ENCODE measurements around the gene SCNN1A.

The SCNN1A gene

DNA sequence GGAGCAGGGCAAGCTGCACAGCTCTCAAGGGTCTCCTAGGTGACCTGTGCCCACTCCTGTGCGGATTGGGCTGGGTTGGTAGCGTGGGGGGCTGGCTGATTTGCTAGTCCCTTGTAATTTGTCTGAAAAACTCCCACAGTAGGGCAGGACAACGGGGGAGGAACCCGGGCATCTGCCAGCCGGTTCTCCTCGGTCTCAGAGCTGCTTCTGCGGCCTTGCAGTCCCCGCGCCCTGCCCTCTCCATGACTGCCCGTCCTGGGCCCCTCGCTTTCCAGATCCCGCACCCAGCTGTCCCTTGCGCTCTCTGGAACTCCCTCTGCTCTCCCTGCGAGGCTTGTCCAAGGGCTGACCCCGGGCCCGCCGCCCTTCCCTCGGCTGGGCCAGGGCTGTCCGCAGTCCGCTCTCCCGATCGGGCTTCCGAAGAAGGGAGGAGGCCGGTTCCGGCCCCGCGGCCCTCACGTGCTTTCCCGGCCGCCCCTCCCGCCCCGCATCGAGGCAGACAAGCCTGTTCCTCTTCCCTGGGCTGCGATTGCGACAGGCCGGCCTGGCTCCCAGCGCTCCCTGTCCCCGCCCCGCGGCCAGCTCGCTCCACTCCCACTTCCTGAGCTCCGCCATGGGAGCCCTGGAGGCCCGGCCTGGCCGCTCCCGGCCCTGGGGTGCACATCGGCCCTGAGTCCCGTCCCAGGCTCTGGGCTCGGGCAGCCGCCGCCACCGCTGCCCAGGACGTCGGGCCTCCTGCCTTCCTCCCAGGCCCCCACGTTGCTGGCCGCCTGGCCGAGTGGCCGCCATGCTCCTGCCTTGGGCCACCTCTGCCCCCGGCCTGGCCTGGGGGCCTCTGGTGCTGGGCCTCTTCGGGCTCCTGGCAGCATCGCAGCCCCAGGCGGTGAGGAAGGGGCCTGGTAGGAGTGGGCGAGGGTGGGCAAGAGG, 8.5 kb upstream of the SCNN1A start, which contains the start of gene LTBR:
TSS of gene LTBR (plus strand) at position 591 of the 927 bp plus-strand sequence. CDS start at position 788, 197 bp downstream.
- no peak for DNase-seq

DNA sequence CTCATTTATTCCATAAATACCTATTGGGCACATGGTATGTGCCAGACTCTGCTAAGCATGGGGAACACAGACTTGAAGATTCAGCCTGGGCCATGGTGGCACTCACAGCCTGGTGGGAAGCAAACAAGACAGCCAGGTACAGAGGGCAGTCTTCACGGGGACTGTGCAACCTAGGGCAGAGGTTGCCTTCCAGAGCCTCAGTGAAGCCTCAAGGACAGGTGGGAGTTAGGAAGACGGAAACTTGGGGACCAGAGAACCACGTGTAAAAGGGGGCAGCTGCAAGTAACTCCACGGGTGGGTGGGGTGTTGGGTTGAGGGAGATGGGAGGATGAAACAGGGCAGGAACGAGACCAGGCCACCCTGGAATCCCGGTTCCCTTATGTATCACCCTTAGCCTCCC, 7.6 kb upstream of the SCNN1A start:
- DNase-seq = no peak

DNA sequence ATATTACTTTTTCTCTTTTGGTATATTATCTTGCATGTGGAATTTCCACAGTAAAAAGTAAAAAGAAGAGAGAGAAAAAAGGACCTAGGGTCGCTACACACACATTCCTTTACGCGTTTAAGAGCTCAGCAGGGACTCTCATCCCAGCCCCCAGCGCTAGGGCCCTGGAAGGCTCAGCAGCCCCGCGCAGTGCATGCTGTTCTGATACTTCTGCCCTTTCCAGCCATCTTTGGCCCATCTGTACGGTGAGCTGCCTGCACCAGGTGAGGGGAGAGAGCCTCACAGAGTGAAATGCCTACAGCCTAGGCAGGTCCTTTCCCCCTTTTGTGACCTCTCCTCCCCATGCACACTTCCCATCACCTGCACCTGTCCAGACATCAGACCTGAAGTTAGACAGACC, 7.0 kb upstream of the SCNN1A start:
- DNase-seq = no peak

DNA sequence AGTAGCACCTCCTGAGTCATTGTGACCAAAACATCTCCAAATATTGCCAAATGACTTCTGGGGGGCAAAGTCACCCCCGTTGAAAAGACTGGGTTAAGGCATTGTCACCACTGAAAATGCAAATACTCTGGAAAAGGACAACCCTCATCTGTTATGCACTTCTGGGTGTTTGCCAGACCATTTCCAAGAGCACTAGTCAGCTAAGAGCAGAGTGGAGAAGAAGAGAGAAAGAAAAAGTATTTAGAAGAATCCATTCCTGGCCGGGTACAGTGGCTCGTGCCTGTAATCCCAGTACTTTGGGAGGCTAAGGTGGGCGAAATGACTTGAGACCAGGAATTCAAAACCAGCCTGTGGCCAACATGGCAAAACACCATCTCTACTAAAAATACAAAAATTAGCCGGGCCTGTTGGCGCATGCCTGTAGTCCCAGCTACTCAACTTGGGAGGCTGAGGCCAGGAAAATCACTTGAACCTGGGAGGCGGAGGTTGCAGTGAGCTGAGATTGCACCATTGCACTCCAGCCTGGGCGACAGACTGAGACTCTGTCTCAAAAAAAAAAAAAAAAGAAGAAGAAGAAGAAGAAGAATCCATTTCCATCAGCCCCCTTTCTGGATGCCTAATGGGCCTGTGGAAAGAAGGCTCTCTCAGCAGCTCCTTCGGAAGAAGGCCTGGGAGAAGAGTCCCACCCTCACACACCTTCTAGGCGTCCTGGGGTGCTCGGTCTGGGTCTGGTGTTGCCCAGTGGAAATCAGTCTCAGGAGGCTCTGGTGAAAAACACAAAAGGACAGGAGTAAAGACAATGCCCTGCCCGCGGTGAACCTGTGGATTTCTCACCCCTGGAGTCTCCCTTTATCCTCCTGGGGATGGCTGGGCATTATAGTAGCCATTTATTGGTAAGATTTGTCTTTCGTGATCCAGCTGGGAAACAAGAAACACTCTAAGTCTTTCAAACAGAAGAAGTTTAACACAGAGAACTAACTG, 5.1 kb upstream of the SCNN1A start:
- DNase-seq = no peak

DNA sequence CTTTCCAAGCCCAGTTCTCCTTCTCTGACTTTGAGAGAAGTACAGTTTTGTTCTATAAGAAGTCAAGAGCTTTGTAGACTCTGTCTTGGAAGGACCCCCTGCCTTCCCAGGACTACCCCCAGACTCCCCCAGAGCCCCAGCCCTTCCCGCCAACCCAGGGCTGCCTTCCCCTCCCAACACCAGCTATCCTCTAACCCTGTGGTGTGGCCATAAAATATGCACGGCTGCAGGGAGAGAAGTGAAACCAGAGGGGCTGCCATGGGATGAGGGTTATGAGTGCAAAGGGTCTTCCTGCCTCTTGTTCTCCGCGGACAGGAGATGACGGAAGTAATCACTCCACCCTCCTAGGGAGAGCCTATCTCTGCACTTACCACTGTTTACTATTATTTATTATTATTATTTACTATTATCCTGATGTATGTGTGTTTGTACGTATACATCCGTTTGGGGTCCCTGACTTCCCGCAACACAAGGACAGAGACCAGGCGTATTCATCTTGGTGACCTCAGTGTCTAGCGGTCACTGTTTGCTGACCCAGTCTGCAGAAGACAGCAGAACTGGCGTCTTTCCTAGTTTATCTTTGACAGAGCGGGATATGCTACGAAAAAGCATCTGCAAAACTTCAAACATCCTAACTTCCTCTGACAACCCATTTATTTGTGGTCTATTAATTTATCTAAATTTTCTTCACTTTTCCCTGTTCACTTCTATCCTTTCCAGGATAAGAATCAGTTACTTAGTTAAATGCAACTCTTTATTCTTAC, 3.5 kb upstream of the SCNN1A start:
- DNase-seq = no peak

DNA sequence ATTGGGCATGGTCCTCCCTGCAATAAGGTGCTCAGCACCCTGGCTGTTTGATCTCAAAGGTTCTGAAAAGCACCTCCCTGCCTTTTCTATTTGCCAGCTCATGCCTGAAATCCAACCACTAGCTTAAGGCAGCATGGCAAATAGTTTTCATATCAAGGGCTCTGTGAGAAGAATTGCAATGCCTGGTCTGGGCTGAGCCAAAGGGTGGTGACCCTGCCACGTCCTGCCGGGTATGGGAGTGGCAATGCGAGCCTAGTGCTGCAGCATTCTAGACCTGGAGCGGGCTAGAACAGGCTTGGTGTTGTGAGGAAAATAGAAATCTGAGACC, 2.3 kb upstream of the SCNN1A start:
- no peak for DNase-seq

DNA sequence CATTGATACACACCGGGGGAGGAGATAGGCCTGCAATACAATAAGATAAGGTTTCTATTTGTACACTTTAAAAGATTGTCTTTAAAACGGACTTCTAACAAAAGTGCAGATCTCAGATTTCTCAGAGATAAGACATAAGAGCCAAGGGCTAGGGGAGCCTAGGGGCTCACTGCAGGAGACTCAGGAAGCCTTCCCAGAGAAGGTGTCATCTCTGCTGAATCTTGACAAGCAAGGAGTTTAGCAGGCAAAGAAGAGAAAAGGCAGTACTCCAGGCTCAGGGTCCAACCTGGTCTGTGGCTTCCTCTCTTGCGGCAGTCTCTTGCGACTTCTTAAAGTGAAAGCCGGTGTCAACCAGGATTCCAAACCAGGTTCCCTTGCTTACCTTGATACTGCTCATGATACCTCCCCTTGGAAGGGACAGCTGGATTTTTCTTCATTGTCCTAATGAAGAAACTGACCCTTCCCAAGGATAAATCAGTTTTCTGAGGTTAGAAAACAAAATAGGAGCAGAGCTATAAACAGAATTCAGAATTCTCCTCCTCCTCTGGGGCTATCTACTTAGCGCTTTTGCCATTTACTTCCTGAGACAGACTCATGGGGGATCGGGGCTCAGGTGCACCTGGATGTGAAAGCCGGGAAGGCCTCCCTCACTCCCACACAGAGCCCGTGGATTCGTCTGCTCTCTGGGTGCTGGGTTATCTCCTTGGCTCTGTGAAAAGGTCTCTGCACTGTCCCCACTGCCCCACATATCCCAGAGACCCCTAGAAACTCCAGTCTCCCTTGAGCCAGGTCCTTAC, 1.7 kb upstream of the SCNN1A start:
- no peak for DNase-seq

DNA sequence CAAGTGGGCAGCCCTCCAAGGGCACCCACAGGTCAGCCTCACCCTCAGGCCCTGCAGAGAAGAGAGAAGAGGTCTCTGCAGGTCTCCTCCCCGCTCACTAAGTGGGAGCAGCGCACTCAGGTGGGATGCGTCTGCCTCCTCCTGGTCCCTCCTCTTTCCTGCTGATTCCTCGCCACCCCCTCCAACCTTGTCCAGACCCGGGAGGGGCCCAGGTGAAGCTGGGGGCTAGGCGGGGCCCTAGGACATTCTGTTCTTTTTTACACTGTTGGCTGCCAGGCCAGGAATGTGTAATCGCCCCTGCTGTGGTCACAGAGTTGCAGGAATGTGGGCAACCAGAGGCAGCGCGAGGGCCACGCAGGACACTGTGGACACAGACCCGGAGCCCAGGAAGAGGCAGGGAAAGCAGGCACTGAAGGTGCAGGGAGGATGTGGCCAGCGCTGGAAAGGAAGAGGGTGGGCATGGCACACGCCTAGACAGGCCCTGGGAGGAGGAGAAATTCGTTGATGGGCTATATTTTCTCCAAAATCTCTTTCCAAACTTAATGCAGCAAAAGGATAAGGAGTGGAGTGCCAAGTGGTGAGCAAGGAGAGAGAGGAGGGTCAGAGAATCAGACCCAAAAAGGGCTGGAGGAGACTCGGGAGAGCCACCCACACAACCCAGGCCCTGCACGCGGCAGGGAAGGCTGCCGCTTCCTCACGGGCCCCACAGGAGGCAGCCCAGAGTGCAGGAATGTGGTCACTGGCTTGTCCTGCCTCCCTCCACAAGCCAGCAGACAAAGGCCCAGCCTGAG, 911 bp upstream of the SCNN1A start:
- DNase-seq = no peak

DNA sequence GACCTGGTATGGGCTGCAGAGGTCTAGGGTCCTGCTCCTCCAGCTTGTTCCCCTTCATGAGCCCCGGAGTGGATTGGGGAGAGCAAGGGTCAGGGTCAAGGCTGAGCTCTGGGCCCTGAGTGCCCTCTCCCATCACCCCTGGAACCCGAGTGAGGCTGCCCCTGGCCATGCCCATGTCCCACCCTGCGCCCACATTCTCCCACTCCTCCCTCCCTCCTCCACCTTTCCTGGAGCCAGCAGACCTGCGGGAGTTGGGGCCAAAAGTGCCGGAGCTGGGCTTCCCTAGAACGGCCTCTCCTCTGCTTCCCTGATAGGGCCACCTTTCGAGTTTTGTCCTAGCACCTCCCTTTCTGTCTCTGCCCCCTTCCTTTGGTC, 590 bp downstream of the SCNN1A start:
- DNase-seq = no peak

DNA sequence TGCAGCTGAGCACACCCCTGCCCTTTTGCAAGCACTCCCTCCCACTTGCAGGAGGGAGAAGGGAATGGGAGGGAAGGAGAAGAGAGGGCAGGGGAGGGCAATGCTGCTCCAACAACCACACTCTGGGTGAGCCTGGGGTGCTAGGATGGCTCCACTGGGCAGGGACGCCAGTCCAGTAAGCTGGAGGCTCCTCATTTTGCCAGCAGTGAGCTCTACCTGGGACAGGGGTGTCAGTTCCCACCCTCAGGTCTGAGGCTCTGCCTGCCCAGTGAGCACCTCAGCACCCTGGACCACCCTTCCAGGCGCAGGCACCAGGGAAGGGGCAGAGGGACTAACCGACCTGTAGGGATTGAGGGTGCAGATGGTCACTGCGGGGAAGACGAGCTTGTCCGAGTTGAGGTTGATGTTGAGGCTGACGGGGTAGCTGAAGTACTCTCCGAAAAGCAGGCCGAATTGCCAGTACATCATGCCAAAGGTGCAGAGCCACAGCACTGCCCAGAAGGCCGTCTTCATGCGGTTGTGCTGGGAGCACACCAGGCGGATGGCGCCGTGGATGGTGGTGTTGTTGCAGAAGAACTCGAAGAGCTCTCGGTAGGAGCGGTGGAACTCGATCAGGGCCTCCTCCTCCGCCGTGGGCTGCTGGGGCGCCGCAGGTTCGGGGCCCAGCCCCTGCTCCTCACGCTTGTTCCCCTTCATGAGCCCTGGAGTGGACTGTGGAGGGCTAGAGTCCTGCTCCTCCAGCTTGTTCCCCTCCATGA, 1.2 kb downstream of the SCNN1A start:
- no peak for DNase-seq

DNA sequence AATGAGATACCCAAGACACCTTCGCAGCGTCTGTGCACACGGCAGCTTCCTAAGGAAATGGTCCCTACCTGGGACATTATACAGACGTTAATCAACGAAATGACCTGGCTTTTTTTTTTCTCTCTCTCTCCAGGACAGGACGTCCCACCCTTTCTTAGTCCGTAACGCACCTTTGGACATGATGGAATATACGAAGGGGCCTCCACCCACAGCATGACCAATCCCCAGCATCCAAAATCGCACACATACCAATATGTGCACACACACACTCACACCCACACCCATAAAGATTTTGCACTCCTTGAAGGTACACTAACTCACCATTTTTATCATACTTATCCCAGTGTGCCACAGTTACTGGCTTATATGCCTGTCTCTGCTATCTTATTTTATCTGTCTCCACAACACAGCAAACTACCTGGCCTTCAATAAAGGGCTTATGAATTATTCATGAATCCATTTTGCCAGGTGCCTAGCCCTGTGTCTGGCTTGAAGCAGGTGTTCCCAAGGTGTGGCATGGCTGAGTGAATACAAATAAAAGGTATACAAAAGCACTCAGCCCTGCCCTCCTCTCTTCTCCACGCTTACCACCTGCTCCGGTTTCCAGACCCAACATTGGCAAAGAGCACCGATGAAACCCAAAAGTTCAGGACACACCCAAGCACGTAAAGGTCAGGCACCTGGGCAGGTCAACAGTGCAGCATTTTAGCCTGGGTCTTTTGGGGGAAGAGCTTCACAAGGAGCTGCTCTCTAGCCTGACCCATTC, 2.2 kb downstream of the SCNN1A start:
- DNase-seq = no peak

DNA sequence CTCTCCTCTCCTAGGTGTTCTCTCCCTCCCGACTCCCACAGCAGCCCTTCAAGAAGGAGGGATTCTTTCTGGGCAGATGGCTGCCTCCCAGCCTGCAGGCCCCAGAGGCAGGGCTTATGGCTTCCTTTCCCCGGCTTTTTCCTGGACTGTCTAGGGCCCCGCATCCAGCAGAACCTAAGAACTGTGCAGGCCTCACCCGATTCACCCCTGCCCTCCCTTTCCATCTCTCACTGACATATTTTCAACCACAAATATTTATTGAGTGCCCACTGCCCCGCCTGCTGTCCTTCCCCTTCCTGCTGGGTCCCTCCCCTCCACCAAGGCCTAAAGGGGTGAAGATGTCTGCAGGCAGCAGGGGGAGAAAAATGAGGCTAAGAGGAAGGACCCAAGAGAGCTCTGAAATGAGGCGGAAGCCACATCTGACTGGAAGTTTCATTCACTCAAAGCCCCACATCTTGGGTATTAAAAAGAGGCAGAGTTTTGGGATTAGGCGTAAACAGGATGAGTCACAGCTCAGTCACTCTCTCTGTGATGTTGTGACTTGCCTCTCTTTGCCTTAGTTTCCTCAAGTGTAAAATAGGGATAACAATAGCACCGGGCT, 2.9 kb downstream of the SCNN1A start:
- DNase-seq = no peak

DNA sequence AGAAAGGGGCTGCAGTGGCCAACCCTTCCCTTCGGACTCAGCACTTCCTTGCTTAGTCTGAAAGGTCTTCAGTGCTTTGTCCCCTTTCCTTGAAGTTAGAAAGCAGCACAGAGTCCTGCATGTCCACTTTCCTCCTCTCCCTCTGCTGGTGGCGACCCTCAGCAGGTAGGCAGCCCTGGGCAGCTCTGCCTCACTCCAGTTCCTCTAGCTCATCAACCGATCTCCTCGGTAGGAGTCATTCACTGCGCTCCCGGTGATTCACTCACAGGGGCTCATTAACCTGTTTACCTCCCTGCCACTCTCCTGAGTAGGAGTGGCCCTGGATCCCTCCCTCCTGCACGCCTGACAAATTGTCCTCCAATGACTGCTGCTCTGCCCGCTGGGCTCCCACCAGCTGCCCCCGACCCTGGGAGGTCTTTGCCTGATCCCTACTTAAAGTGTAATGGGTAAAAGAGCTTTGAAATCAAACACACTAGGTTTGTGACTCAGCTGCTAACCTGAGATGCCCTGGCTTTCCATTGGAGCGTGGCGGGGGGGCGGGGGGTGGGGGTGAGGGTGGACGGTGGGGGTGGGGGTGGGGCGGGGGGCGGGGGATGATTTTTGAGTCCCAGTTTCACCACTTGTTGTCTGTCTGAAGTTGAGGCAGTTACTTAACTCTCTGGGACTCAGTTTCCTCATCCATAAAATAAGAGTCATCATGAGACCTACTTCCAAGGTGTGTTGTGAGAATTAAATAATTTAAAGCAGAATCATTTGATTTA, 4.2 kb downstream of the SCNN1A start:
- DNase-seq = no peak

DNA sequence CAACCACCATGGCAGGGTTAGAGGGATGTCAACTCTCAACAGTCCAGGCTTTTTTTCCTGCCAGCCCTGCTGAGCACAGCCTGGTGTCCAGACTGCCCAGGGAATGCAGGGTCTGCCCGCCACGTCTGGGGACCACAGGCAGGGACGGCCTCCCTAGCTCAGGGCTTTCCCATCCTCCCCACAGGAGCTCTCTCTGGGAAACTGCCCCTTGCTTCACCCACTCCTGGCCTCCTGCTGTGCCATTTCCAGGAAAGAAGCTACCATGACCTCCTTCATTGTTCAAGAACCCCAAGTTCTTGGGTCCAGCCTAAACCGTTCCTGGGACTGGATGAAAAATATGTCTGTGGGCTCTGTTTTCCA, 4.8 kb downstream of the SCNN1A start:
- DNase-seq = no peak

DNA sequence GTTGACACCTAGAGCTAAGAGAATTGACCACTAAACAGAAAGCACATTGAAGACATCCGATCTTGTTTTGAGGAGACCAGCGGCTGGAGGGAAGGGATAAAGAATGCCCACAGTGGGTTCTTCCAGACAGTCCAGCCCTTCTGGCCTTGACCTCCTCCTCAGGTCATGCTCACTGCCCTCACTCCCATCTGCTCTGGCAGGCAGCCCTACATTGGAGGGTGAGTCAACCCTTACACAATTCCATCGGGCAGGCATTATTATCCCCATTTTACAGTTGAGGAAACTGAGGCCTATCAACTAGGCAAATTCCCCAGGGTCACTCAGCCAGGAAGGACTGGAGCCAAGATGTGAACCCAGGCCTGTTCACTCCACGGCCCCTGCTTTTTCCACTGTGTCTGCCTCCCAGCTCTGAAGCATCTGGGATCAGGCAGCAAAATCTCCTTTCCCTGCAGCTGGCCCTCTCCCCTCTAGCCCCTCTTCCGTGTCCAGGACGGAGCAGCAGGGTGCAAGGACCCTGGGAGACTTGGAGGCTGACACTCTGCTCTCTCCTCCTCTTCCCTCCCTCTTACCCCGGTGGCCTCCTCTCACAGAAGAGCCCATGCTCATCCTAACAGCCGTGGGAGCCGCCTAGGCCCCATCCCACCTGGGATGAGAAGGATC, 5.3 kb downstream of the SCNN1A start:
- DNase-seq = no peak

DNA sequence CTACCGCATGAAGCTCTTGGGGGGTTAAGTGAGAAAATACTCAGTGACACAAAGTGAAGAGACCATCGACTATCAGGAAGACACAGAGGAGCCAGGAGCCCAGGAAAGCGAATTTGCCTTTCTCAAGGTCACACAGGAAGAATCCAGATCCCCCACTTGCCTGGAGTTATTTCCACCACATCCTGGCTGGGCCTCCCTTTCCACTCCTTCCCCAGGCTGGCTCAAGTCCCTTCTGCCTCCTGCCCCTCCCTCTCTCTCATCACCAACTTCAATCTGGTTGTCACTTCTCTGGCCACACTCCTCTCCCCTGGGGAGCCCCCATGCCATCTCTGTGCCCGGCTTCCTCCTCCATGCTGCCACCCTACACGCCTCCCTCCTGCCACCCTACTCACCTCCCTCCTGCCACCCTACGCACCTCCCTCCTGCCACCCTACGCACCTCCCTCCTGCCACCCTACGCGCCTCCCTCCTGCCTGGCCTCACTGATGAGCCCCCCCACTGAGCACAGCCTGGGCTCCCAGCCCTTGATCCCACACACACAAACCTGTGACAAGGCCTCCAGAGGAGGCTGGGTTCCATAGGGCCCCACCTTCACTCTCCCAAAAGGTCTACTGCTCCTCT, 6.3 kb downstream of the SCNN1A start:
- DNase-seq = no peak
